PFSK-1 (cell line): Measurements from ENCODE around the gene CFAP77.

Experiments used
- FOXP2 ChIP-seq: optimal IDR thresholded peaks from 2 replicates; pipeline ENCODE3; 2011; ENCODE audit warnings: borderline replicate concordance, control low read depth, inconsistent platforms; ENCODE audit not compliant: insufficient read depth; ENCODE audit errors: extremely low read length, extremely low read depth
- POLR2AphosphoS5 ChIP-seq: IDR thresholded peaks from 2 replicates; pipeline ENCODE4 v1.6.1; 2012; ENCODE audit warnings: low read depth, mild to moderate bottlenecking, control low read depth, low read length, moderate library complexity
- SIN3A ChIP-seq: IDR thresholded peaks from 2 replicates; pipeline ENCODE4 v1.6.1; 2012; ENCODE audit warnings: mild to moderate bottlenecking, low read length, moderate library complexity, borderline replicate concordance; ENCODE audit not compliant: insufficient read depth
- TAF1 ChIP-seq: IDR thresholded peaks from 2 replicates; pipeline ENCODE4 v1.6.1; 2012; ENCODE audit warnings: low read length, control low read depth, borderline replicate concordance; ENCODE audit not compliant: insufficient read depth
- TF ChIP-seq, protein P1 (sequence below), 2 experiments: IDR thresholded peaks; 2 replicates each; pipeline versions ENCODE4 v1.6.1 to v1.8.0; 2011 to 2012; ENCODE audit warnings: low read depth in 2 of 2, low read length in 2 of 2, control low read depth in 1 of 2, inconsistent platforms in 1 of 2, mild to moderate bottlenecking in 1 of 2, moderate library complexity in 1 of 2; ENCODE audit not compliant: insufficient read depth in 1 of 2

CFAP77 gene

GRCh38 chr9:132582786-132583583, 173.0 kb downstream of the CFAP77 start:
- no peak for TF ChIP-seq POLR2AphosphoS5
- no peak for TF ChIP-seq FOXP2
- TF ChIP-seq SIN3A = no peak
- TF ChIP-seq TAF1 = no peak
- TF ChIP-seq, protein P1, sequence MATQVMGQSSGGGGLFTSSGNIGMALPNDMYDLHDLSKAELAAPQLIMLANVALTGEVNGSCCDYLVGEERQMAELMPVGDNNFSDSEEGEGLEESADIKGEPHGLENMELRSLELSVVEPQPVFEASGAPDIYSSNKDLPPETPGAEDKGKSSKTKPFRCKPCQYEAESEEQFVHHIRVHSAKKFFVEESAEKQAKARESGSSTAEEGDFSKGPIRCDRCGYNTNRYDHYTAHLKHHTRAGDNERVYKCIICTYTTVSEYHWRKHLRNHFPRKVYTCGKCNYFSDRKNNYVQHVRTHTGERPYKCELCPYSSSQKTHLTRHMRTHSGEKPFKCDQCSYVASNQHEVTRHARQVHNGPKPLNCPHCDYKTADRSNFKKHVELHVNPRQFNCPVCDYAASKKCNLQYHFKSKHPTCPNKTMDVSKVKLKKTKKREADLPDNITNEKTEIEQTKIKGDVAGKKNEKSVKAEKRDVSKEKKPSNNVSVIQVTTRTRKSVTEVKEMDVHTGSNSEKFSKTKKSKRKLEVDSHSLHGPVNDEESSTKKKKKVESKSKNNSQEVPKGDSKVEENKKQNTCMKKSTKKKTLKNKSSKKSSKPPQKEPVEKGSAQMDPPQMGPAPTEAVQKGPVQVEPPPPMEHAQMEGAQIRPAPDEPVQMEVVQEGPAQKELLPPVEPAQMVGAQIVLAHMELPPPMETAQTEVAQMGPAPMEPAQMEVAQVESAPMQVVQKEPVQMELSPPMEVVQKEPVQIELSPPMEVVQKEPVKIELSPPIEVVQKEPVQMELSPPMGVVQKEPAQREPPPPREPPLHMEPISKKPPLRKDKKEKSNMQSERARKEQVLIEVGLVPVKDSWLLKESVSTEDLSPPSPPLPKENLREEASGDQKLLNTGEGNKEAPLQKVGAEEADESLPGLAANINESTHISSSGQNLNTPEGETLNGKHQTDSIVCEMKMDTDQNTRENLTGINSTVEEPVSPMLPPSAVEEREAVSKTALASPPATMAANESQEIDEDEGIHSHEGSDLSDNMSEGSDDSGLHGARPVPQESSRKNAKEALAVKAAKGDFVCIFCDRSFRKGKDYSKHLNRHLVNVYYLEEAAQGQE (IDR thresholded peaks at IDR 0.05; ENCODE audit: insufficient read depth in 1 of 2, low read depth in 2 of 2, low read length in 2 of 2) = no peak

- TF ChIP-seq SIN3A = no peak
- TF ChIP-seq, protein P1 (IDR thresholded peaks at IDR 0.05; ENCODE audit: insufficient read depth in 1 of 2, low read depth in 2 of 2, low read length in 2 of 2) = peak; percentile 13 to 47; a peak in 1 of 4 replicates
Measured at GRCh38 chr9:132583584-132584304, 173.7 kb downstream of the CFAP77 start.

DNA sequence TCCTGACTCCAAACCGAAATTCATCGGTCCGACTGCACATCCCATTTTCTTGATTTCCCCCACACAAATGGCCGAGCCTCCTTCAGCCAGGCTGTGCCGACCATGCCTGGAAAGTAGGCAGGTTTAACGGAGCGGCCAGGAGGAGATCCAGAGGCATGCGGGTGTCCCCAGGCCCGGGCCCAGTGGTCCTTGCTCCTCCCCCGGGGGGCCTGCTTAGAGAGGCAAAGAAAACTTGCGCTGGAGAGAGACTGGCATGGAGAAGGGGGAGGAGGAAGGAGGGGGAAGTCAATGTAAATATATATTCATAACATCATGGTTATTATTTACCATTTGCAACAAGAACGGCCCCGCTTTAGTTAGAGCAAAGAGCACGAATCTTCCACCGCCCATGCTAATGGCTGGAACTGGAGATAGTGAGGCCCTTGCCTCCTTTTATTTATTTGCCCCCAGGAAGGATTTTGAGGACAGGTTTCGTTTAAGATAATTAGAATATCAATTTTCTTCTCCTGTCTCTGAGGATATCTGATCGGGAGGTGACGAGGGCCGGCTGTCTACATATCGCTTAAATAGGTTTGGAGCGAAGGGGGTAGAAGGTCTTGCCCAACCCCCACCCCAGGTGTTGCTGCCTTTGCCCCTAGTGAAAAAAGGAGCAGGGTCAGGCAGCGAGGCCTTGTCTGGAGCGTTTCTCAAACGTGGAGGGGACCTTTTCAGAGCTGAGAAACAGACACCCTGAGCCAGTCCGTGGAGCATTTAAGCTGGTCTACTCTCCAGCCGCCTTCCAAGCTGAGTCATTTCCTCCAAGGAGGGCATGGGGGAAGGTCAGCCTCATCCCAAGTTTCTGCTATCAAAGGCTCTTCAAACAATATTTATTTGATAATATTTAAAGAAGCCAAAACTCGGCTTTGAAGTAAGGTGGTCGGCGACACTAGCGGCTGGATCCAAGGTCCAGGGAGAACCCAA, 174.9 kb downstream of the CFAP77 start:
- TF ChIP-seq FOXP2 (no peak), TAF1 (no peak), SIN3A (no peak), POLR2AphosphoS5 (no peak)
- TF ChIP-seq, protein P1 (IDR thresholded peaks at IDR 0.05; ENCODE audit: insufficient read depth in 1 of 2, low read depth in 2 of 2, low read length in 2 of 2) = no peak

GRCh38 chr9:132585954-132586829, 176.2 kb downstream of the CFAP77 start:
- TF ChIP-seq FOXP2 = no peak
- TF ChIP-seq POLR2AphosphoS5 = no peak
- TF ChIP-seq SIN3A = no peak
- TF ChIP-seq TAF1 = no peak
- TF ChIP-seq, protein P1 (IDR thresholded peaks at IDR 0.05; ENCODE audit: insufficient read depth in 1 of 2, low read depth in 2 of 2, low read length in 2 of 2) = no peak
